OCI-LY3 (cell line): ENCODE results near the gene SRGAP2B.
"Not testable (repeated sequence)": the region's sequence is repeated elsewhere in the genome, so short reads cannot be mapped to it uniquely, and the experiment has no call there.

Experiments
- EZH2phosphoT487 ChIP-seq: fragments of 200-600 bp; shearing (Covaris generic); IDR thresholded peaks from 2 replicates; pipeline ENCODE4 v1.6.1; 2018; ENCODE audit warnings: antibody characterized with exemption, mixed run types, low read depth
- TF ChIP-seq, protein P1 (sequence below): fragments of 200-600, 300-600 bp; sonication (generic); IDR thresholded peaks from 2 replicates; pipeline ENCODE4 v1.5.1; 2014; ENCODE audit warnings: antibody characterized with exemption, low read length, low read depth

DNA sequence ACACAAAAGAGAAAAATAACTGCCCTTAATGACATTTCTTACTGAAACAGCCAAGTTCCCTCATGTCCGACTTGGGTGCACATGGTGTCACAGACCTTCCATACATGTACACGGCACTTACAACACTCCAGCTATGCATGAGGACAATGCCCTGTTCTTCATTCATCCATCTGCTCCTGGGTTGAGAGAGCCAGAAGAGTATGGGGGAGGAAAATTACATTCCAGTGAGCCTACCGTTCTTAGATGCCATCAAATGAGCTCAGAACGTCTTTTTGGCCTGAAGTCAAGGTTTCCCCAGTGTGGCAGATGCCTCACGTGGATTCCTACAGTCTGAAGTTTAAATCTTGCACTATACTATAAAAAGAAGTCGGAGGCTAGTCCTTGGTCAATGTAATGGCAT is 194.3 kb downstream of the SRGAP2B start:
- TF ChIP-seq, protein P1, sequence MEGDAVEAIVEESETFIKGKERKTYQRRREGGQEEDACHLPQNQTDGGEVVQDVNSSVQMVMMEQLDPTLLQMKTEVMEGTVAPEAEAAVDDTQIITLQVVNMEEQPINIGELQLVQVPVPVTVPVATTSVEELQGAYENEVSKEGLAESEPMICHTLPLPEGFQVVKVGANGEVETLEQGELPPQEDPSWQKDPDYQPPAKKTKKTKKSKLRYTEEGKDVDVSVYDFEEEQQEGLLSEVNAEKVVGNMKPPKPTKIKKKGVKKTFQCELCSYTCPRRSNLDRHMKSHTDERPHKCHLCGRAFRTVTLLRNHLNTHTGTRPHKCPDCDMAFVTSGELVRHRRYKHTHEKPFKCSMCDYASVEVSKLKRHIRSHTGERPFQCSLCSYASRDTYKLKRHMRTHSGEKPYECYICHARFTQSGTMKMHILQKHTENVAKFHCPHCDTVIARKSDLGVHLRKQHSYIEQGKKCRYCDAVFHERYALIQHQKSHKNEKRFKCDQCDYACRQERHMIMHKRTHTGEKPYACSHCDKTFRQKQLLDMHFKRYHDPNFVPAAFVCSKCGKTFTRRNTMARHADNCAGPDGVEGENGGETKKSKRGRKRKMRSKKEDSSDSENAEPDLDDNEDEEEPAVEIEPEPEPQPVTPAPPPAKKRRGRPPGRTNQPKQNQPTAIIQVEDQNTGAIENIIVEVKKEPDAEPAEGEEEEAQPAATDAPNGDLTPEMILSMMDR, result not testable (repeated sequence)
- TF ChIP-seq EZH2phosphoT487, result not testable (repeated sequence)
